Sigmoid colon (tissue), 3 donors: ENCODE measurements around the gene CABLES2.

Experiments
- CTCF ChIP-seq, 4 experiments: fragments of 450-650 bp in 3 of 4; fragments of 200-600 bp in 1 of 4; IDR thresholded peaks; one replicate each; pipeline ENCODE4 v1.5.1; 2016 to 2019; ENCODE audit warnings: antibody characterized with exemption in 4 of 4, mild to moderate bottlenecking in 3 of 4, moderate library complexity in 2 of 4
- POLR2A ChIP-seq, 2 donors: fragments of 450-650 bp; IDR thresholded peaks; one replicate each; pipeline ENCODE4 v1.6.1; 2016; ENCODE audit warnings: antibody characterized with exemption in 2 of 2, mild to moderate bottlenecking in 2 of 2, moderate library complexity in 2 of 2

- no peak for TF ChIP-seq CTCF (IDR thresholded peaks at IDR 0.05)
- TF ChIP-seq POLR2A (IDR thresholded peaks at IDR 0.05): no peak
Observed at GRCh38 chr20:62389601-62390087, 17.4 kb downstream of the CABLES2 start.
